ENCODE measurements around the gene CDK6. TPM values are rescaled to one million over a fixed set of nuclear protein-coding genes. Genes with fewer than 3 reads are reported as not detected.
"Not testable (repeated sequence)": the region's sequence is repeated elsewhere in the genome, so short reads cannot be mapped to it uniquely, and the experiment has no call there.

Gene CDK6
- total RNA-seq, 1 donor from 2014 or later: 23.6 TPM

DNA sequence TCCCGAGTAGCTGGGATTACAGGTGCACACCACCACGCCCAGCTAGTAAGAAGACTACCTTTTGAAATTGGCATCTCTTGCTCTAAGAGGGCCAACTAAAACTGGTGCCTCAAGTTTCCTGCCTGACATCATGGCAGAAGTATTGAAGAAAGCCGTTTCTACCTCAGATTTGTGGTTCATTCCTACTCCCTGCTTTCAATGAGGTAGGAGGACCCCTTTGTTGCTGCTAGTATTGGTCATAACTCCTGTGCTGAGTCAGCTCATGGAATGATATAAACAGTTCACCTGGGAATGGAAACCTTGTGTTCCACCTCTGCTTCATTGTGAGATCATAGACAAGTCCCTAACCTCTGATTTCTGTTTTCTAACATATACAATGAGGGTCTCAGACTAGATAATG is 82.8 kb downstream of the CDK6 start:
- DNase-seq (ENCODE audit: missing footprints) (no peak), ATAC-seq (no peak)
- intact Hi-C loops (cut with DNase I): no loop called here

- intact Hi-C loops (cut with DNase I): no loop called here
- ATAC-seq (no peak), DNase-seq (ENCODE audit: missing footprints) (no peak)
Measured at GRCh38 chr7:92751902-92752901, 84.2 kb downstream of the CDK6 start.

GRCh38 chr7:92750946-92751345 is 85.4 kb downstream of the CDK6 start:
- no peak for ATAC-seq
- intact Hi-C loops (cut with DNase I): no loop called here
- DNase-seq (ENCODE audit: missing footprints): no peak

DNA sequence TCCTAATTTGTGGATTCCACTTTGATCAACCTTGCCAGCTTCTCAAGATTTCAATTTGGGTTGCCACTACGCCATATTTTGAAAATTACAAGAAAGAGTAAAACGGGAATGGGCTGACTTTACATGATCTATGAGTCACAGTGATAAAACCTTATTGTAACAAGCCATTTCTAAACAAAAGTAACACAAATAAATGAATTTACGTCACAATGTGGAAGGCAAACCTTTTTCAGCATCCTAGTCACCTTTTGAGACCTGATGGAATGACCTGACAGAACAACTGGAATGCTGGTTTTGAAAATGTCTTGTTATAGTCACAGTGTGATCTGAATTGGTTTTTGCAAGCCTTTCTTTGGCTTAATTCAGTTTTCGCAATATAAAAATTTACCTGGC is 85.9 kb downstream of the CDK6 start:
- intact Hi-C loops (cut with DNase I): no loop called here
- DNase-seq (ENCODE audit: missing footprints) (no peak), ATAC-seq (no peak)

DNA sequence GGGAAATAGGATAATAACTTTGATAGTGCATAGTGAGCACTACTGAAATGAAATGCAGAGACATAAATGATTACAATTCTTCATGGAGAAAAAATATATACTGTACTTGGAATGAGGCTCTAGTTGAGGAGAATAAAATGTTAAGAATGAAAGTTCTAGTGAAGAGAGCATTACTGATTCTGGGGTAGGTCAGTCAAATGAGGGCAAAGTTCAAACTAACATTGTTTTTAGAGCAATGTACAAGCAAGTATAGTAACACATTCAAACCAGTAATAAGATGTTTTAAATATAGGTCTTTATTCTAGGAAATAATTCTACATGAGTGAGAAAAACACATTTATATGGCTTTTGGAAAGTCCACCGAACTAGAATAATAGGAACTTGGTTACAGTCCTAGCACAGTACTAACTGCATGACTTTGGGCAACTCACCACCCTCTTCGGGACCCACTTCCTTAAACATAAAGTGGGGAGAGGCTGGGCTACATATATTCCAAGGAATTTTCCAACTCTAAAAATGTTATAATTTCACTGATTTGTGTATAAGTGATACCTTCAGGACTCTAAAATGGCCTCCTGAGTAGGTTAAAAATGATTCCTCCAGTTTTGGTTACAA is 86.4 kb downstream of the CDK6 start:
- ATAC-seq (no peak), DNase-seq (ENCODE audit: missing footprints) (no peak)
- intact Hi-C loops (cut with DNase I): no loop called here

DNA sequence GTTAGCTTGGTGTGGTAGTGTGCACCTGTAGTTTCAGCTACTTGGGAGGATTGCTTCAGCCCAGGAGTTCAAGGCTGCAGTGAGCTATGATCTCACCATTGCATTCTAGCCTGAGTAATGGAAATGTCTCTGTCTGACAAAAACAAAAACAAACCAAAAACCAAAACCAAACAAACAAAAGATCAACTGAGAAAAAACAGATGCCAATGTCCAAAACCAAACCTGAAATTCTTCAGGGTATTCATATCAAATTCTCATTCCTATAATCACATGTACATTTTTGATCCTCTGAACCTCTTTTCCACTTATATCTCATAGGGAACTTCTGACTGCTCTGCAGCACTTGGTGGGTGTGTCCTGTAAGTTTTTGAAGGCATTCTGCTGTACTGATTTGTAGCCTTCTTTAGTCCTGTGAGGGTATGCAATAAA is 87.0 kb downstream of the CDK6 start:
- ATAC-seq (no peak), DNase-seq (ENCODE audit: missing footprints) (no peak)
- intact Hi-C loops (cut with DNase I): no loop called here

GRCh38 chr7:92748495-92748894 is 87.9 kb downstream of the CDK6 start:
- ATAC-seq (no peak), DNase-seq (ENCODE audit: missing footprints) (no peak)
- intact Hi-C loops (cut with DNase I): no loop called here

GRCh38 chr7:92747041-92747835 is 89.1 kb downstream of the CDK6 start:
- DNase-seq (ENCODE audit: missing footprints): no peak
- no peak for ATAC-seq
- intact Hi-C loops (cut with DNase I): no loop called here

DNA sequence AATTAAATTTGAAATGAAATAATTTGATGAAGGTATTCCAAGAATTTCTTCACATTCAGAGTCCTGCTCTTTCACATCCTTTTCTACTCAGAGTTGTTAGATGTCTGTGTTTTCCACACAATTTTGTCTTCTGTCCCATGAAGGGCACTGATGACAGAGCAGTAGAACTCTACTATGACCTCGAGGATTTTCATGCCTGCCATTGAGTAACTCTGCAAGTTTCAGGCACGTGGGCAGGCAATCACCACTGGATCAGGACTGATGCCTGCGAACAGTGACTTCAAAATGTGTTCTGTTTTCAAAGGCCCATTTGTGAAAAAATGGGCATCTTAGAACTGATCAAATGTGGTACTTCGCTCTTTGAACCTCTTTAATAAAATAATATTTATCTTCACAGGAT is 91.1 kb downstream of the CDK6 start:
- ATAC-seq: no peak
- no peak for DNase-seq (ENCODE audit: missing footprints)
- intact Hi-C loops (cut with DNase I): no loop called here

DNA sequence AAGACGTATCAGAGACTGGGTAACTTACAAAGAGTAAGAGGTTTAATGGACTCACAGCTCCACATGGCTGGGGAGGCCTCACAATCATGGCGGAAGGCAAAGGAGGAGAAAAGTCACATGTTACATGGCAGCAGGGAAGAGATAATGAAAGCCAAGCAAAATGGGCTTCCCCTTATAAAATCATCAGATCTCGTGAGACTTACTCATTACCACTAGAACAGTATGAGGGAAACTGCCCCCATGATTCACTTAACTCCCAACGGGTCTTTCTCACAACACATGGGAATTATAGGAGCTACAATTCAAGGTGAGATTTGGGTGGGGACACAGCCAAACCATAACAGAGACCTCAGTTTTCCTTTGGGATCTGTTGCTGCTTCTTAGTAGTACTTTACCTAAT is 92.2 kb downstream of the CDK6 start:
- intact Hi-C loops (cut with DNase I); ATAC-seq; DNase-seq (ENCODE audit: missing footprints): not testable (repeated sequence)

DNA sequence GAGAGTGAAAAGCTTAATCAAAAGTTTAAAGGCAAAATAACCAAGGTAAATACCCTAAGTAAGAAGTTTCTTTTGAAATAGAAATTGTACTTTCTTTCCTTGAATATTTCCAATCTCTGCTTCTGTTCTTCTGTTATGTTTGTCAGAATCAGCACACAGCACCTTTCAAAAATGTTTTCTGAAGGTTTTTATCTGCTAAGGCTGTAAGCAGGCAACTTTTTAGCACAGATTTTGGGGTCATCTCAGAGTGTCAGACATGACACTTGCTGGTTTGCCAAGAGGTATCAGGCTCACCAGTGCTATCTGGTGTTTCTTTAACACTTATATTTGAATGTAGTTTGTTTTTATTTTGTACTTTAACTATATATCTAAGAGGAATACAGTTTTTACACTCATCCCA is 94.2 kb downstream of the CDK6 start:
- no peak for DNase-seq (ENCODE audit: missing footprints)
- no peak for ATAC-seq
- intact Hi-C loops (cut with DNase I): no loop called here

- intact Hi-C loops (cut with DNase I): no loop called here
- DNase-seq (ENCODE audit: missing footprints) (no peak), ATAC-seq (no peak)
Measured at GRCh38 chr7:92740700-92741126, 95.7 kb downstream of the CDK6 start.

GRCh38 chr7:92740134-92740533 is 96.2 kb downstream of the CDK6 start:
- no peak for ATAC-seq
- no peak for DNase-seq (ENCODE audit: missing footprints)
- intact Hi-C loops (cut with DNase I): no loop called here

DNA sequence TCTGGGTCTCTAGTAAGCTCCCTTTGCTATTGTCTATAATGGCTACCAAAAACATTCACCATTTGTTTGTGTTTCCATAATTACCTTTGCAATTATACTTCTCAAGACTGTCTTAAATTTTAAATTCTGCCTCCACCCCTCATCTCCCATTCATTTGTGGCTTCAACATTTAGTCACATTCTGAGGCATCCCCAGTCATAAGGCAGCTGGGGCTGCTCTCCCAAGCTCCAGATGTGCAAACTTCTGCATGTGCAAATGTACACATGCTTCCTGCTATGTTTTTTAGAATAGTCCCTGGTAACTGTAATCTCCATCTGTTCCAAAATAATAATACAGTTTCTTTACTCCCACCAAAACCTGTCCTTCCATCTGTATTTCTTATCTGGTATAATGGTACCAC is 97.3 kb downstream of the CDK6 start:
- intact Hi-C loops (cut with DNase I): no loop called here
- ATAC-seq (no peak), DNase-seq (ENCODE audit: missing footprints) (no peak)

DNA sequence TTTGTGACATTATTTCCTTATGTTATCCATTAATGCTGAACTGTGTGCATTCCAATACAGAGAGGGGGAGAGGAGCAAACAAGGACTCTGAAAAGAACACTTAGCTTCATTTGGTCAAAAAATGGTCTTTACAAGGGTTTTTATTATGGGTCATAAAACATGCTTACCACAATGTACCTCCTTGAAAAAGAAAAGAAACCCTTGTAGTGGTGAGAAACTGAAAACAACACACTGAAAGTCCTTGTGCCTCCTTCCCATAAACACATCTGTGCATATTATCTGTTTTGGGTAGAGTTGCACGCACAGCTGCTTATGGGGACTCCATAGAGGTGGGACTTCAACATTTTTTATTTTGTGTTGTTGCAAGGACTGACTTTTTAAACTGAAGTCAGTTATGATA is 98.7 kb downstream of the CDK6 start:
- ATAC-seq: no peak
- intact Hi-C loops (cut with DNase I): no loop called here
- DNase-seq (ENCODE audit: missing footprints): no peak

DNA sequence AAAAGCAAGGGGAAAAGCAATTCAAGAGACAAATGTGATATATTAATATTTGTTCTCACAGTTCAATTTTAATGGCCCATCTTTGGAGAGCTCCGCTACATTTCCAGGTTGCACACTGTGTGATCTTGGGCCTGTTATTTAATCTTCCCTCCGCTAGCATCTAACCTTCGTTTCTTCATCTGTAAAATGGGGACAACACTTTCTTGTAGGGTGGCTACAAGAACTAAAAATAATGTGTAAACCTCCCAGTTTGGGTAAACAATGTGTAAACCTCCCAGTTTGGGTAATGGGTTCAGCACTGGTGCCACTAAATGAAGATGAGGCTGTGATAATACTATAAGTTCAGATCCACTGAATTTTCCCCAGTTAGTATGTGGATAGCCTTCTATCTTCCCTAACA is 99.5 kb downstream of the CDK6 start:
- no peak for ATAC-seq
- DNase-seq (ENCODE audit: missing footprints): no peak
- intact Hi-C loops (cut with DNase I): no loop called here

DNA sequence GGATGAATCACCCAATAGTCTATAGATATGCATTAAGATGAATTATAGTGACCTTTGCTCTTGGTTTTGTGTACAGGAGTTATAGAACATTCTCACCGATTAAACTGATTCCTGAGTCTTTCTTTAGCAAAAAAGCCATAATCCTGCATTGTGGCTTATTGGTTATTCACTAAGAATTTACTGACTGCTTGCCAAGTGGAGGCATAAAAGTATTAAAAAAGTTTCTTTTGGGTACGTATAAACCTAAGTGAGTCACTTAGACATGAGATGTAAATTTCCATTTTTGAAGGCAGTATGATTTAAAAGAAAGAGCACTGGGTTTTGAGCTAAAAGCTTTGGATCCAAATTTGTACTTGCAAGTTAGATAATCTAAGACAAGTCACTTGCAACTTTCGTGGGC is 100.7 kb downstream of the CDK6 start:
- ATAC-seq (no peak), DNase-seq (ENCODE audit: missing footprints) (no peak)
- intact Hi-C loops (cut with DNase I): no loop called here

- no peak for ATAC-seq
- intact Hi-C loops (cut with DNase I): no loop called here
- DNase-seq (ENCODE audit: missing footprints): no peak
Measured at GRCh38 chr7:92732316-92733036, 103.9 kb downstream of the CDK6 start.
